H1 (cell line): ENCODE results near the gene OBP2B. TPM values are rescaled to one million over a fixed set of nuclear protein-coding genes. Genes with fewer than 3 reads are reported as not detected.

Experiments
- BACH1 ChIP-seq: IDR thresholded peaks from 2 replicates; pipeline ENCODE4 v1.6.1; 2012; ENCODE audit warnings: low read length, improper control_type of control experiment
- CBX5 ChIP-seq: fragments of 300-800, 300-1000 bp; sonication (generic); IDR thresholded peaks from 2 replicates; pipeline ENCODE4 v1.7.1; 2016; ENCODE audit warnings: antibody characterized with exemption, low read length, low read depth
- CHD2 ChIP-seq: IDR thresholded peaks from 2 replicates; pipeline ENCODE4 v1.6.1; 2012; ENCODE audit warnings: low read length, improper control_type of control experiment
- EP300 ChIP-seq, 2 experiments: IDR thresholded peaks; 1 replicate in 1 of 2; 2 replicates in 1 of 2; pipeline ENCODE4 v1.6.1; 2011 to 2012; ENCODE audit warnings: low read depth in 2 of 2, low read length in 2 of 2, mild to moderate bottlenecking in 2 of 2, borderline replicate concordance in 1 of 2, inconsistent platforms in 1 of 2, moderate library complexity in 1 of 2
- POLR2AphosphoS5 ChIP-seq: IDR thresholded peaks from 2 replicates; pipeline ENCODE4 v1.6.1; 2011; ENCODE audit warnings: low read depth, low read length
- TBP ChIP-seq: IDR thresholded peaks from 2 replicates; pipeline ENCODE4 v1.6.1; 2011; ENCODE audit warnings: low read depth, low read length, improper control_type of control experiment
- TCF12 ChIP-seq: IDR thresholded peaks from 2 replicates; pipeline ENCODE4 v1.6.1; 2011; ENCODE audit warnings: low read depth, mild to moderate bottlenecking, low read length
- polyA plus RNA-seq, 7 experiments: library from polyadenylated mRNA; depleted of rRNA in 3 of 7; stranded (reverse) in 5 of 7; unstranded in 2 of 7; fragments of >200 nt in 5 of 7; fragments of 200-250 nt in 2 of 7; gene quantifications; 1 replicate in 5 of 7; 2 replicates in 1 of 7; 4 replicates in 1 of 7; pipeline versions ENCODE4 v1.2.1 to v1.2.3, GENCODE V29; 2011 to 2013; ENCODE audit warnings: missing spikeins in 2 of 7, mixed read lengths in 2 of 7
- total RNA-seq: library from RNA; stranded (reverse); fragmentation: NEBNext Ultra II Directional; extraction: Animal tissue kit (Norgen Biotek cat#: 25700); gene quantifications from 2 replicates; pipeline ENCODE4 v1.2.1, GENCODE V29; 2021
- TF ChIP-seq, protein P1 (sequence below): fragments of 300-600 bp; sonication (generic); IDR thresholded peaks from 2 replicates; pipeline ENCODE4 v1.7.1; 2012; ENCODE audit warnings: low read length, moderate library complexity, mild to moderate bottlenecking, inconsistent platforms; ENCODE audit not compliant: insufficient replicate concordance
- TF ChIP-seq, protein P2 (sequence below): IDR thresholded peaks from 2 replicates; pipeline ENCODE4 v1.6.1; 2011; ENCODE audit warnings: low read depth, mild to moderate bottlenecking, low read length; ENCODE audit not compliant: insufficient read depth
- TF ChIP-seq, protein P3 (sequence below): IDR thresholded peaks from 2 replicates; pipeline ENCODE4 v1.6.1; 2012; ENCODE audit warnings: inconsistent platforms
- TF ChIP-seq, protein P4 (sequence below): IDR thresholded peaks from 2 replicates; pipeline ENCODE4 v1.6.1; 2012; ENCODE audit warnings: inconsistent platforms

The OBP2B gene
- total and polyA plus RNA-seq, 2 of the 8 experiments (the other 6 are each of a cell fraction or from before 2014, with no cell fraction given), result not detected

DNA sequence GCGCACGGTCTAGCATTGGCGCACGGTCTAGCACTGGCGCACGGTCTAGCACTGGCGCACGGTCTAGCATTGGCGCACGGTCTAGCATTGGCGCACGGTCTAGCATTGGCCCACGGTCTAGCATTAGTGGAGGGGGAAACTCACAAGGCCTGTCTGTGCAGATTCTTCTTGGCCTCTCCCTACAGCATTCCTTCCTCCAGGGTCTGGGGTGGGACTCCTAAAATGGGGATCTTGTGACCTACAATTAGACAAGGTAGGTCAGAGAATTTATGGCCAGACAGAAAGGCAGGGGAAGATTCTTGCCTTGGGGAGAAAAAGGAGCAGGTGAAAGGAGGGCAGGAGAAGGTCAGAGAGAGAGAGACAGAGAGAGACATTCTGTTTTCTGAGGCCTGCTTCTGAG, 39.9 kb downstream of the OBP2B start (continued):
- TF ChIP-seq, protein P1, sequence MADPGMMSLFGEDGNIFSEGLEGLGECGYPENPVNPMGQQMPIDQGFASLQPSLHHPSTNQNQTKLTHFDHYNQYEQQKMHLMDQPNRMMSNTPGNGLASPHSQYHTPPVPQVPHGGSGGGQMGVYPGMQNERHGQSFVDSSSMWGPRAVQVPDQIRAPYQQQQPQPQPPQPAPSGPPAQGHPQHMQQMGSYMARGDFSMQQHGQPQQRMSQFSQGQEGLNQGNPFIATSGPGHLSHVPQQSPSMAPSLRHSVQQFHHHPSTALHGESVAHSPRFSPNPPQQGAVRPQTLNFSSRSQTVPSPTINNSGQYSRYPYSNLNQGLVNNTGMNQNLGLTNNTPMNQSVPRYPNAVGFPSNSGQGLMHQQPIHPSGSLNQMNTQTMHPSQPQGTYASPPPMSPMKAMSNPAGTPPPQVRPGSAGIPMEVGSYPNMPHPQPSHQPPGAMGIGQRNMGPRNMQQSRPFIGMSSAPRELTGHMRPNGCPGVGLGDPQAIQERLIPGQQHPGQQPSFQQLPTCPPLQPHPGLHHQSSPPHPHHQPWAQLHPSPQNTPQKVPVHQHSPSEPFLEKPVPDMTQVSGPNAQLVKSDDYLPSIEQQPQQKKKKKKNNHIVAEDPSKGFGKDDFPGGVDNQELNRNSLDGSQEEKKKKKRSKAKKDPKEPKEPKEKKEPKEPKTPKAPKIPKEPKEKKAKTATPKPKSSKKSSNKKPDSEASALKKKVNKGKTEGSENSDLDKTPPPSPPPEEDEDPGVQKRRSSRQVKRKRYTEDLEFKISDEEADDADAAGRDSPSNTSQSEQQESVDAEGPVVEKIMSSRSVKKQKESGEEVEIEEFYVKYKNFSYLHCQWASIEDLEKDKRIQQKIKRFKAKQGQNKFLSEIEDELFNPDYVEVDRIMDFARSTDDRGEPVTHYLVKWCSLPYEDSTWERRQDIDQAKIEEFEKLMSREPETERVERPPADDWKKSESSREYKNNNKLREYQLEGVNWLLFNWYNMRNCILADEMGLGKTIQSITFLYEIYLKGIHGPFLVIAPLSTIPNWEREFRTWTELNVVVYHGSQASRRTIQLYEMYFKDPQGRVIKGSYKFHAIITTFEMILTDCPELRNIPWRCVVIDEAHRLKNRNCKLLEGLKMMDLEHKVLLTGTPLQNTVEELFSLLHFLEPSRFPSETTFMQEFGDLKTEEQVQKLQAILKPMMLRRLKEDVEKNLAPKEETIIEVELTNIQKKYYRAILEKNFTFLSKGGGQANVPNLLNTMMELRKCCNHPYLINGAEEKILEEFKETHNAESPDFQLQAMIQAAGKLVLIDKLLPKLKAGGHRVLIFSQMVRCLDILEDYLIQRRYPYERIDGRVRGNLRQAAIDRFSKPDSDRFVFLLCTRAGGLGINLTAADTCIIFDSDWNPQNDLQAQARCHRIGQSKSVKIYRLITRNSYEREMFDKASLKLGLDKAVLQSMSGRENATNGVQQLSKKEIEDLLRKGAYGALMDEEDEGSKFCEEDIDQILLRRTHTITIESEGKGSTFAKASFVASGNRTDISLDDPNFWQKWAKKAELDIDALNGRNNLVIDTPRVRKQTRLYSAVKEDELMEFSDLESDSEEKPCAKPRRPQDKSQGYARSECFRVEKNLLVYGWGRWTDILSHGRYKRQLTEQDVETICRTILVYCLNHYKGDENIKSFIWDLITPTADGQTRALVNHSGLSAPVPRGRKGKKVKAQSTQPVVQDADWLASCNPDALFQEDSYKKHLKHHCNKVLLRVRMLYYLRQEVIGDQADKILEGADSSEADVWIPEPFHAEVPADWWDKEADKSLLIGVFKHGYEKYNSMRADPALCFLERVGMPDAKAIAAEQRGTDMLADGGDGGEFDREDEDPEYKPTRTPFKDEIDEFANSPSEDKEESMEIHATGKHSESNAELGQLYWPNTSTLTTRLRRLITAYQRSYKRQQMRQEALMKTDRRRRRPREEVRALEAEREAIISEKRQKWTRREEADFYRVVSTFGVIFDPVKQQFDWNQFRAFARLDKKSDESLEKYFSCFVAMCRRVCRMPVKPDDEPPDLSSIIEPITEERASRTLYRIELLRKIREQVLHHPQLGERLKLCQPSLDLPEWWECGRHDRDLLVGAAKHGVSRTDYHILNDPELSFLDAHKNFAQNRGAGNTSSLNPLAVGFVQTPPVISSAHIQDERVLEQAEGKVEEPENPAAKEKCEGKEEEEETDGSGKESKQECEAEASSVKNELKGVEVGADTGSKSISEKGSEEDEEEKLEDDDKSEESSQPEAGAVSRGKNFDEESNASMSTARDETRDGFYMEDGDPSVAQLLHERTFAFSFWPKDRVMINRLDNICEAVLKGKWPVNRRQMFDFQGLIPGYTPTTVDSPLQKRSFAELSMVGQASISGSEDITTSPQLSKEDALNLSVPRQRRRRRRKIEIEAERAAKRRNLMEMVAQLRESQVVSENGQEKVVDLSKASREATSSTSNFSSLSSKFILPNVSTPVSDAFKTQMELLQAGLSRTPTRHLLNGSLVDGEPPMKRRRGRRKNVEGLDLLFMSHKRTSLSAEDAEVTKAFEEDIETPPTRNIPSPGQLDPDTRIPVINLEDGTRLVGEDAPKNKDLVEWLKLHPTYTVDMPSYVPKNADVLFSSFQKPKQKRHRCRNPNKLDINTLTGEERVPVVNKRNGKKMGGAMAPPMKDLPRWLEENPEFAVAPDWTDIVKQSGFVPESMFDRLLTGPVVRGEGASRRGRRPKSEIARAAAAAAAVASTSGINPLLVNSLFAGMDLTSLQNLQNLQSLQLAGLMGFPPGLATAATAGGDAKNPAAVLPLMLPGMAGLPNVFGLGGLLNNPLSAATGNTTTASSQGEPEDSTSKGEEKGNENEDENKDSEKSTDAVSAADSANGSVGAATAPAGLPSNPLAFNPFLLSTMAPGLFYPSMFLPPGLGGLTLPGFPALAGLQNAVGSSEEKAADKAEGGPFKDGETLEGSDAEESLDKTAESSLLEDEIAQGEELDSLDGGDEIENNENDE, result no peak
- no peak for TF ChIP-seq BACH1
- no peak for TF ChIP-seq CBX5
- TF ChIP-seq, protein P2, sequence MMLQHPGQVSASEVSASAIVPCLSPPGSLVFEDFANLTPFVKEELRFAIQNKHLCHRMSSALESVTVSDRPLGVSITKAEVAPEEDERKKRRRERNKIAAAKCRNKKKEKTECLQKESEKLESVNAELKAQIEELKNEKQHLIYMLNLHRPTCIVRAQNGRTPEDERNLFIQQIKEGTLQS, result no peak
- no peak for TF ChIP-seq POLR2AphosphoS5
- no peak for TF ChIP-seq TBP
- no peak for TF ChIP-seq TCF12
- no peak for TF ChIP-seq CHD2
- TF ChIP-seq, protein P3, sequence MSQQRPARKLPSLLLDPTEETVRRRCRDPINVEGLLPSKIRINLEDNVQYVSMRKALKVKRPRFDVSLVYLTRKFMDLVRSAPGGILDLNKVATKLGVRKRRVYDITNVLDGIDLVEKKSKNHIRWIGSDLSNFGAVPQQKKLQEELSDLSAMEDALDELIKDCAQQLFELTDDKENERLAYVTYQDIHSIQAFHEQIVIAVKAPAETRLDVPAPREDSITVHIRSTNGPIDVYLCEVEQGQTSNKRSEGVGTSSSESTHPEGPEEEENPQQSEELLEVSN, result no peak
- TF ChIP-seq, protein P4, sequence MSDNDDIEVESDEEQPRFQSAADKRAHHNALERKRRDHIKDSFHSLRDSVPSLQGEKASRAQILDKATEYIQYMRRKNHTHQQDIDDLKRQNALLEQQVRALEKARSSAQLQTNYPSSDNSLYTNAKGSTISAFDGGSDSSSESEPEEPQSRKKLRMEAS, result no peak
- TF ChIP-seq EP300 (IDR thresholded peaks at IDR 0.05; ENCODE audit: borderline replicate concordance in 1 of 2, low read depth in 2 of 2, low read length in 2 of 2), result no peak
